Cardiac muscle cell (in vitro differentiated cells and primary cell): Measurements from ENCODE around the gene PITPNC1. TPM values are rescaled to one million over a fixed set of nuclear protein-coding genes. Genes with fewer than 3 reads are reported as not detected.

ENCODE experiments used
- DNase-seq, 2 donors: peaks; one replicate each; pipeline versions ENCODE4 v3.0.0 to v3.0.0-alpha.2; 2010 to 2017; ENCODE audit warnings: low read depth in 1 of 2, low spot score in 1 of 2
- H3K27ac ChIP-seq: fragments of 200-600 bp; sonication (generic); 2 replicates; pipeline ENCODE4 v1.5.1; 2016
- H3K27me3 ChIP-seq: fragments of 200-600 bp; sonication (generic); 2 replicates; pipeline ENCODE4 v1.6.0; 2016; ENCODE audit warnings: control low read depth
- H3K36me3 ChIP-seq: fragments of 200-600 bp; sonication (generic); 2 replicates; pipeline ENCODE4 v1.5.1; 2016; ENCODE audit warnings: control low read depth
- H3K4me1 ChIP-seq: fragments of 200-600 bp; sonication (generic); 2 replicates; pipeline ENCODE4 v1.8.1; 2017; ENCODE audit warnings: low read depth, mild to moderate bottlenecking, mixed run types
- H3K4me3 ChIP-seq: fragments of 200-600 bp; sonication (generic); 2 replicates; pipeline ENCODE4 v1.5.1; 2016; ENCODE audit warnings: mild to moderate bottlenecking
- H3K9me3 ChIP-seq: fragments of 200-600 bp; sonication (generic); 2 replicates; pipeline ENCODE4 v1.5.1; 2017; ENCODE audit warnings: low read depth, mild to moderate bottlenecking, control low read depth
- polyA plus RNA-seq: library from polyadenylated mRNA; unstranded; fragments of >200 nt; fragmentation: Nextera tagmentation; extraction: Ambion mirVana; gene quantifications from 2 replicates; pipeline ENCODE4 v1.2.1, GENCODE V29; 2016
- total RNA-seq: library from RNA; depleted of rRNA; stranded (reverse); fragments of >200 nt; gene quantifications from 2 replicates; pipeline ENCODE4 v1.2.3, GENCODE V29; 2016
- TF ChIP-seq, protein P1 (sequence below): IDR thresholded peaks from 2 replicates; pipeline ENCODE4 v1.5.1; 2012; ENCODE audit warnings: low read depth, mild to moderate bottlenecking, low read length

PITPNC1 gene
- total and polyA plus RNA-seq, 2 experiments from 2014 or later: 4.8 to 5.7 TPM

DNA sequence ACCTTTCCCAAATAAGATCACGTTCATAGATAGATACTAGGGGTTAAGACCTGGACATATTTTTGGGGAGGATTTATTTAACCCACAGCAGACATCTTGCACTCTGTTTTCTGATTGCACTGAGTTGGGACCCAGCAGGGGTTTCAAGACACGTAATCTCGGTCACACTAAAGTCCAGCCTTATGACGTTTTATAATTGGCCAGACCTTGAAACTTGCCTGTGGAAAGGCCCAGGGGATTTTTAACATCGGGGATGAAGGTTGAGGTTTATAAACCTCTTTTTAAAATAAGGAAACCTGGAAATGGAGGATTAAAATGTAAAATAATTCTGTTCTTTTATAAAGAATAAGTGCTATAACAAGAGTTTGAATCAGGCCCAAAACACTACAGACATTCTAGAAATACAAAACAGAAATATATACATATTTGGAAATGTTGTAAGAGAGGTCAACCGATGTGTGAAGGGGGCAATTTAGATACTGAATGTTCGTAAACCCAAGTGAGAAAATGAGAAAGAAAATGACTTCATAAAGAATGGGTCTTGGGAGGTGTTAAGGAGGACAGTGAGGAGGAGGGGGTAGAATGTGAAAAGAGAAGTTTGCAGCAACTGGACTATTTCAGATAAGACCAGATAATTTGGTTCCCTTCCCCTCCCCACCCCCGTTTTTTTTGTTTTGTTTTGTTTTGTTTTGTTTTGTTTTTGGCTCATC, 279.6 kb downstream of the PITPNC1 start:
- Histone ChIP-seq H3K4me3 (no peak overlapping the region), H3K4me1 (no peaks in the 10 kb centered on the region), H3K9me3 (no peaks in the 10 kb centered on the region), H3K36me3 (no peaks in the 10 kb centered on the region), H3K27ac (no peak overlapping the region), H3K27me3 (no peaks in the 10 kb centered on the region)
- TF ChIP-seq, protein P1, sequence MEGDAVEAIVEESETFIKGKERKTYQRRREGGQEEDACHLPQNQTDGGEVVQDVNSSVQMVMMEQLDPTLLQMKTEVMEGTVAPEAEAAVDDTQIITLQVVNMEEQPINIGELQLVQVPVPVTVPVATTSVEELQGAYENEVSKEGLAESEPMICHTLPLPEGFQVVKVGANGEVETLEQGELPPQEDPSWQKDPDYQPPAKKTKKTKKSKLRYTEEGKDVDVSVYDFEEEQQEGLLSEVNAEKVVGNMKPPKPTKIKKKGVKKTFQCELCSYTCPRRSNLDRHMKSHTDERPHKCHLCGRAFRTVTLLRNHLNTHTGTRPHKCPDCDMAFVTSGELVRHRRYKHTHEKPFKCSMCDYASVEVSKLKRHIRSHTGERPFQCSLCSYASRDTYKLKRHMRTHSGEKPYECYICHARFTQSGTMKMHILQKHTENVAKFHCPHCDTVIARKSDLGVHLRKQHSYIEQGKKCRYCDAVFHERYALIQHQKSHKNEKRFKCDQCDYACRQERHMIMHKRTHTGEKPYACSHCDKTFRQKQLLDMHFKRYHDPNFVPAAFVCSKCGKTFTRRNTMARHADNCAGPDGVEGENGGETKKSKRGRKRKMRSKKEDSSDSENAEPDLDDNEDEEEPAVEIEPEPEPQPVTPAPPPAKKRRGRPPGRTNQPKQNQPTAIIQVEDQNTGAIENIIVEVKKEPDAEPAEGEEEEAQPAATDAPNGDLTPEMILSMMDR: no peak
- DNase-seq: no peak

DNA sequence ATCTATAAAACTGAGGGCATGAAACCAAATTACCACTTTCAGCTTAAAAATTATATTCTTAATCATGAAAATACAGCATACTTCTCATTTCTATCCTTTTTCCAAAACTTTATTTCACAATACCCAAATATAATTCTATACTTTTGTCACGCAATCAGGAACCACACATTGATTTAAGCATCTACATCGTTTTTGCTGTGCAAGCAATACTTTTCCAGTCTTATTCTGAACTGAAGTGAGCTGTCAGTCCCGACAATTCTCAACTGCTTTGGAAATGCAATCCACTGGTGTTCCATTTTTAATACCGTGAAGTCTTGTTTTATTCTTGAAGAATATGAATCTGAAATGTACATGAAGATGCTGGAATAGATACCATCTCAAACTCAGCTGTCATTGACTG, 280.5 kb downstream of the PITPNC1 start:
- Histone ChIP-seq H3K36me3 (no peaks in the 10 kb centered on the region), H3K4me3 (no peak overlapping the region), H3K27ac (no peak overlapping the region), H3K9me3 (no peaks in the 10 kb centered on the region), H3K27me3 (no peaks in the 10 kb centered on the region), H3K4me1 (no peaks in the 10 kb centered on the region)
- TF ChIP-seq, protein P1: no peak
- DNase-seq: no peak

DNA sequence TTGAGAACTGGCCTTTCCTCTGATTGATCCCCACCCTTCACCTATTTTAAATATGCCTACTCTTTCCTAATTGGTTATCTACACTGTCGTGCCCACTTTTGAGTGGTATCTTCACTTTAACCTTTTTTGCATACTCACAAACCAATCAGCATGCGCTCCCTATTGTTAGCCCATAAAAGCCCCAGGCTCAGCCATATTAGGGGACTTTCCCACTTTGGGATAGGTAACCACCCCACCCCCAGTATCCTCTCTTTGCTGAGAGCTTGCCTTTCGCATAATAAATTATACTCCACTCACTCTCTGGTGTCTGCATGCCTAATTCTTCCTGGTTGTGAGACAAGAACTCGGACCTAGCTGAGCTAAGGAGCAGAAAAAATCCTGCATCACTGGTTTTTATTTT, 281.2 kb downstream of the PITPNC1 start:
- TF ChIP-seq, protein P1: no peak
- no peak overlapping the region for H3K4me3 ChIP-seq
- no peak overlapping the region for H3K27ac ChIP-seq
- H3K9me3 ChIP-seq: no peaks in the 10 kb centered on the region
- no peak for DNase-seq
- H3K4me1 ChIP-seq: no peaks in the 10 kb centered on the region
- H3K27me3 ChIP-seq: no peaks in the 10 kb centered on the region
- no peaks in the 10 kb centered on the region for H3K36me3 ChIP-seq

DNA sequence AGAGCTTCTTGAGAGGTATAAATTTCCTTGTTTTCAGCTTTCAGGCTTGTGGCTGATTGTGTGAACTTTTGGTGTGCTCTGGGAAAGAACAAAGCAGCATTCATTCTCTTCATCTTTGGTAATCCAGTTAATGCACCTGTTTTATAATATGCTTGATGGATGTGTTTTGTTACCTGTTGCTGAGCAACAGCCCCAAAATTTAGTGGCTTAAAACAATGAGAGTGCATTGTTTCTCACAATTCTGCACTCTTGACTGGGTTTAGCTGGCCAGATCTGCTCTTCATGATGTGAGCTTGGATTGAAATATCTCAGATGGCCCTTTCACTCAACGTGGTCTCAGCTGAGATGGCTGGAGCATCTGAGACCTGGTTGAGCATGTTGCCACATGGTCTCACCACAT, 281.9 kb downstream of the PITPNC1 start:
- Histone ChIP-seq H3K4me3 (no peak overlapping the region), H3K27me3 (no peaks in the 10 kb centered on the region), H3K4me1 (no peaks in the 10 kb centered on the region), H3K27ac (no peak overlapping the region), H3K36me3 (no peaks in the 10 kb centered on the region), H3K9me3 (no peaks in the 10 kb centered on the region)
- no peak for DNase-seq
- TF ChIP-seq, protein P1: no peak

DNA sequence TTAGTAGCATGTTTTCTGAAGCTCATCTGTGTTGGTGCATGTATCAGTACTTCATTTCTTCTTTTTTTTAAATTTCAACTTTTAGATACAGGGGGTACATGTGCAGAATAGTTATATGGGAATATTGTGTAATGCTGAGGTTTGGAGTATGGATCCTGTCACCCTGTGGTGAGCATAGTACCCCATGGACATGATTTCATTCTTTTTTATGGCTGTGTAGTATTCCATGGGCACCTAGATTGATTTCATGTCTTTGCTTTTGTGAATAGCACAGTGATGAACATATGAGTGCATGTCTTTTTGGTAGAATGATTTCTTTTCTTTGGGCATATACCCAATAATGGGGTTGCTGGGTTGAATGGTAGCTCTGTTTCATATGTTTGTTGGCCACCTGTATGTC, 285.6 kb downstream of the PITPNC1 start:
- H3K27ac ChIP-seq: no peak overlapping the region
- no peaks in the 10 kb centered on the region for H3K27me3 ChIP-seq
- TF ChIP-seq, protein P1: no peak
- DNase-seq: no peak
- H3K9me3 ChIP-seq: no peaks in the 10 kb centered on the region
- no peaks in the 10 kb centered on the region for H3K4me1 ChIP-seq
- no peaks in the 10 kb centered on the region for H3K36me3 ChIP-seq
- no peak overlapping the region for H3K4me3 ChIP-seq
